ENCODE measurements around the gene C16orf87.
"Not testable (repeated sequence)": the region's sequence is repeated elsewhere in the genome, so short reads cannot be mapped to it uniquely, and the experiment has no call there.

The C16orf87 gene

GRCh38 chr16:46830902-46831647 lies at the start of gene C16orf87:
Gene C16orf87 (minus strand): TSS chr16:46831180. CDS start chr16:46831149, 31 bp downstream.
- peak; percentile 70 to 92 for DNase-seq

GRCh38 chr16:46875243-46875642 lies 44.3 kb upstream of the C16orf87 start:
- no peak for DNase-seq

GRCh38 chr16:46873201-46873600 lies 42.2 kb upstream of the C16orf87 start:
- DNase-seq: no peak

GRCh38 chr16:46871597-46871996 lies 40.6 kb upstream of the C16orf87 start:
- DNase-seq: no peak

GRCh38 chr16:46868891-46869290 lies 37.9 kb upstream of the C16orf87 start:
- DNase-seq: not testable (repeated sequence)

- not testable (repeated sequence) for DNase-seq
These were observed 36.5 kb upstream of the C16orf87 start for GRCh38 chr16:46867486-46867885.

- no peak for DNase-seq
These were observed 35.3 kb upstream of the C16orf87 start for GRCh38 chr16:46866286-46866685.

- no peak for DNase-seq
These were observed 31.8 kb upstream of the C16orf87 start for GRCh38 chr16:46862555-46863447.

- no peak for DNase-seq
These were observed 28.8 kb upstream of the C16orf87 start for GRCh38 chr16:46859719-46860152.

GRCh38 chr16:46858151-46858550 lies 27.2 kb upstream of the C16orf87 start:
- DNase-seq: no peak

- DNase-seq: peak in 1 of 2 experiments; percentile 9
These were observed 26.5 kb upstream of the C16orf87 start for GRCh38 chr16:46857368-46857945.

GRCh38 chr16:46855389-46855788 lies 24.4 kb upstream of the C16orf87 start:
- DNase-seq: no peak

- no peak for DNase-seq
These were observed 23.9 kb upstream of the C16orf87 start for GRCh38 chr16:46854846-46855245.

GRCh38 chr16:46853713-46854443 lies 22.9 kb upstream of the C16orf87 start:
- peak in 1 of 2 experiments; percentile 72 for DNase-seq

- no peak for DNase-seq
These were observed 21.1 kb upstream of the C16orf87 start for GRCh38 chr16:46852130-46852529.

- DNase-seq: peak in 1 of 2 experiments; percentile 10
These were observed 19.9 kb upstream of the C16orf87 start for GRCh38 chr16:46850619-46851555.

GRCh38 chr16:46848768-46849764 lies 18.1 kb upstream of the C16orf87 start:
- no peak for DNase-seq

GRCh38 chr16:46845952-46846351 lies 15.0 kb upstream of the C16orf87 start:
- no peak for DNase-seq

GRCh38 chr16:46844771-46845170 lies 13.8 kb upstream of the C16orf87 start:
- DNase-seq: no peak
